HEK293 (cell line): Measurements from ENCODE around the gene TNNC1.

Source experiments
- BCL11A ChIP-seq: fragments of 450-650 bp; formaldehyde crosslinking; IDR thresholded peaks from 2 replicates; pipeline ENCODE4 v1.5.1; 2016; ENCODE audit warnings: low read depth, missing biosample characterization, missing genetic modification characterization
- CTCF ChIP-seq: fragments of 450-650 bp; formaldehyde crosslinking; IDR thresholded peaks from 2 replicates; pipeline ENCODE4 v1.5.1; 2016; ENCODE audit warnings: missing biosample characterization, missing genetic modification characterization
- FEZF1 ChIP-seq: fragments of 450-650 bp; formaldehyde crosslinking; IDR thresholded peaks from 2 replicates; pipeline ENCODE4 v1.5.1; 2016; ENCODE audit warnings: missing biosample characterization, missing genetic modification characterization
- ZBTB10 ChIP-seq: fragments of 450-650 bp; formaldehyde crosslinking; IDR thresholded peaks from 2 replicates; pipeline ENCODE4 v1.5.1; 2016; ENCODE audit warnings: missing biosample characterization, missing genetic modification characterization
- ZNF146 ChIP-seq: fragments of 450-650 bp; formaldehyde crosslinking; IDR thresholded peaks from 2 replicates; pipeline ENCODE4 v1.5.1; 2016; ENCODE audit warnings: missing biosample characterization, missing genetic modification characterization
- ZNF175 ChIP-seq: fragments of 450-650 bp; formaldehyde crosslinking; IDR thresholded peaks from 2 replicates; pipeline ENCODE4 v1.5.1; 2016; ENCODE audit warnings: missing biosample characterization, missing genetic modification characterization
- ZNF24 ChIP-seq: fragments of 450-650 bp; formaldehyde crosslinking; IDR thresholded peaks from 2 replicates; pipeline ENCODE4 v1.5.1; 2016; ENCODE audit warnings: missing biosample characterization, missing genetic modification characterization
- ZNF274 ChIP-seq, 2 experiments: fragments of 200-500 bp in 1 of 2; fragments of 450-650 bp in 1 of 2; sonication (Bioruptor generic) in 1 of 2; formaldehyde crosslinking in 1 of 2; IDR thresholded peaks; 2 replicates each; pipeline versions ENCODE4 v1.5.1 to v1.6.1; 2014 to 2016; ENCODE audit warnings: borderline replicate concordance in 1 of 2, inconsistent platforms in 1 of 2, low read length in 1 of 2, missing biosample characterization in 1 of 2, missing genetic modification characterization in 1 of 2
- ZNF529 ChIP-seq: fragments of 450-650 bp; formaldehyde crosslinking; IDR thresholded peaks from 2 replicates; pipeline ENCODE4 v1.5.1; 2017; ENCODE audit warnings: missing genetic modification characterization, missing biosample characterization; ENCODE audit not compliant: insufficient replicate concordance
- ZNF571 ChIP-seq: fragments of 450-650 bp; formaldehyde crosslinking; IDR thresholded peaks from 2 replicates; pipeline ENCODE4 v1.5.0; 2017; ENCODE audit warnings: missing biosample characterization, missing genetic modification characterization
- ZNF660 ChIP-seq: fragments of 450-650 bp; IDR thresholded peaks from 2 replicates; pipeline ENCODE4 v1.5.1; 2018; ENCODE audit warnings: missing biosample characterization, mild to moderate bottlenecking, missing genetic modification characterization

DNA sequence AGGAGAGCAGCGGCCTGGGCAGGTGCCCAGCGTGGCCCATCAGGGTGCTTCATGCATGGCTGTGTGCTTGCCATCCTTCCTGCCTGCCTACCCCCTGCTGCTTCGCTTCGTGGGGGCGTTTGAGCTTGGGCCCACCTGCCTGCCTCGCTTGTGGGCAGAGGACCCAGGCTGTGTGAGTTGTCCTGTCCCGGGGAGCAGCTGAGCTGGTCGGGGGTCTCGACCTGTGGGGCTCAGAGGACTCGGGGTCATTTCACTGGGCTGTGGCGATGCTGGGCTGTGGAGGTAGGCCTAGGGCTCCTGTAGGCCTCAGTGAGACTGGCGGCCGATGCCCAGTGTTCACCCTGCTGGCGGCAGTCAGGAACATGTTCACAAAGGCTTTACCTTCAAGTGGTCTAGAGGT, 29.2 kb upstream of the TNNC1 start:
- TF ChIP-seq FEZF1 (tag by site-specific recombination): no peak
- TF ChIP-seq ZNF274 (IDR thresholded peaks at IDR 0.05; ENCODE audit: low read length): no peak
- TF ChIP-seq ZNF274 (tag by site-specific recombination; IDR thresholded peaks at IDR 0.05; ENCODE audit: borderline replicate concordance): no peak
- TF ChIP-seq CTCF (tag by site-specific recombination): no peak
- no peak for TF ChIP-seq BCL11A (tag by site-specific recombination)
- TF ChIP-seq ZNF146 (tag by site-specific recombination): no peak
- TF ChIP-seq ZNF175: no peak
- no peak for TF ChIP-seq ZNF571
- TF ChIP-seq ZNF24 (tag by site-specific recombination): no peak
- TF ChIP-seq ZNF660 (tag by site-specific recombination): no peak
- no peak for TF ChIP-seq ZBTB10 (tag by site-specific recombination)
- TF ChIP-seq ZNF529: no peak
